GM12801 (cell line): ENCODE data around the gene CFAP100.

Experiments
- TF ChIP-seq, protein P1 (sequence below): IDR thresholded peaks from one replicate; pipeline ENCODE4 v1.5.1; 2011; ENCODE audit warnings: control low read depth; ENCODE audit not compliant: insufficient read length; ENCODE audit errors: extremely low read depth

Gene CFAP100

DNA sequence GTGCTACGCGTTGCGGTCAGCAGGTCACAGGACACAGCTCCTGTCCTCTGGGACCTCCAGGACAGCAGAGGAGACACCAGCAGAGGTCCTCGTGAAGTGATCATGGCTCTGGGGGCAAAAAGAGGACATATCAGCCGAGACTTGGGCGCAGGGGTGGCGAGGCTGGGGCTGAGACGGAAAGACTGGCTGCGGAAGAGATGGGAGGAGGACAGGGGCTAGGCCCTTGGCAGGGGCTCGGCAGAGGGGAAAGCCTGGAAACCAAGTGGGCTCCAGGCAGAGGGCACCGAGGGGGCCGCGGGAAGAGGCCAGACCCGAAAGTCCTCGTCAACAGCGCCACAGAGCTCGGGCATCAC, 4.9 kb upstream of the CFAP100 start:
- TF ChIP-seq, protein P1, sequence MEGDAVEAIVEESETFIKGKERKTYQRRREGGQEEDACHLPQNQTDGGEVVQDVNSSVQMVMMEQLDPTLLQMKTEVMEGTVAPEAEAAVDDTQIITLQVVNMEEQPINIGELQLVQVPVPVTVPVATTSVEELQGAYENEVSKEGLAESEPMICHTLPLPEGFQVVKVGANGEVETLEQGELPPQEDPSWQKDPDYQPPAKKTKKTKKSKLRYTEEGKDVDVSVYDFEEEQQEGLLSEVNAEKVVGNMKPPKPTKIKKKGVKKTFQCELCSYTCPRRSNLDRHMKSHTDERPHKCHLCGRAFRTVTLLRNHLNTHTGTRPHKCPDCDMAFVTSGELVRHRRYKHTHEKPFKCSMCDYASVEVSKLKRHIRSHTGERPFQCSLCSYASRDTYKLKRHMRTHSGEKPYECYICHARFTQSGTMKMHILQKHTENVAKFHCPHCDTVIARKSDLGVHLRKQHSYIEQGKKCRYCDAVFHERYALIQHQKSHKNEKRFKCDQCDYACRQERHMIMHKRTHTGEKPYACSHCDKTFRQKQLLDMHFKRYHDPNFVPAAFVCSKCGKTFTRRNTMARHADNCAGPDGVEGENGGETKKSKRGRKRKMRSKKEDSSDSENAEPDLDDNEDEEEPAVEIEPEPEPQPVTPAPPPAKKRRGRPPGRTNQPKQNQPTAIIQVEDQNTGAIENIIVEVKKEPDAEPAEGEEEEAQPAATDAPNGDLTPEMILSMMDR: no peak

DNA sequence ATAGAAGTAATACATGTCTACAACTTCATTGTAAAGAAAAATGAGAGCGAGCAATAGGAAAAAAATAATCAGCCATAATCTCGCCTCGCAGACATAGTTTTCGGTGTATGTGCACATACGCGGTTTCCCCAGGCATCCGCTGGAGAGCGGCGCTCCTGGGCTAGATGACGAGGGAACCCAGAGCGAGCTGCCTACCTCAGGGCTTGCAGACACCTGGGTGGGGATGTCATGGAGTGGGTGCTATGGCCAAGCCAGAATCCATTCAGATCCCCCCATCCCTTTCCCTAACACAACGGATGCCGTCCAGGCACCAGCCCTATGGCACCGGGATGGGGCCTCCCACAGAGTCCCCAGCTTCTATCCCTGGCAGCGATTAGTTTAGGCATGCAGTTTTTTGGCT, 4.5 kb upstream of the CFAP100 start:
- TF ChIP-seq, protein P1: no peak

GRCh38 chr3:126390751-126391150, 4.0 kb upstream of the CFAP100 start:
- TF ChIP-seq, protein P1: no peak

DNA sequence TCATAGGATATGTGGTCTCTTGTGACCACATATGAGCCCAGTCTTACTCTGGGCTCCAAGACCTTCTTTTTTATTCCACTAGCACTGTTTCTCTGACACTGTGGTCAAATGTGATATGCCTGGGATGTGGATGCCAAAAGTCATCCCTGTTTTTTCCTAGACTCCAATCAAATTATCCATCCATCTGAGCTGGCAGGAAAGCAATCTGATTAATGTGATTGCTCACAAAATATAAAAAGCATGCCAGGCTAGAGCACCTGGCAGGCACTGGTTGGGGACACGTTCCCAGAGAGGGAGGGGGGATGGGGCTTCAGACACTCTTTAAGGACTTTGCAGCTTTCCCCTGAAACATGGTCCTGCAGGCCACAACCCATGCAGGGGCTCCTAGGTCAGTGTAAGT, 3.1 kb upstream of the CFAP100 start:
- TF ChIP-seq, protein P1: no peak

- TF ChIP-seq, protein P1: no peak
Measured at GRCh38 chr3:126392246-126392645, 2.5 kb upstream of the CFAP100 start.

DNA sequence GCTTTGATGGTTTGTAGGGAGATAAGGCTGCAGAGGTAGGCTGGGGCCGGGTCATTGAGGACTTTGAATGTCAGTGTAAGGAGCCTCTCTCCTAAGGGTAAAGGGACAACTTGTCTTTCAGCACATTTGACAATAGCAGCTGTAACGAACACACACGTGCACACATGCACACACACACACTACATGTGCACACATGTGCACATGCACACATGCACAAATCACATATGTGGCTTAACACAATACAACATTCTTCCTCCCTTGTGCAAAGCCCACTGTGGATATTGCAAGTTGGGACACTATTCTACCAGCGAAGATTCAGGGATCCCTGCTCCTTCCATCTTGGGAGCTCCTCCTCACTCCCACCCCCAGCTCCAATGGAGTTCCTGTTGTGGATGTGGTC, 1.1 kb upstream of the CFAP100 start:
- TF ChIP-seq, protein P1: no peak

DNA sequence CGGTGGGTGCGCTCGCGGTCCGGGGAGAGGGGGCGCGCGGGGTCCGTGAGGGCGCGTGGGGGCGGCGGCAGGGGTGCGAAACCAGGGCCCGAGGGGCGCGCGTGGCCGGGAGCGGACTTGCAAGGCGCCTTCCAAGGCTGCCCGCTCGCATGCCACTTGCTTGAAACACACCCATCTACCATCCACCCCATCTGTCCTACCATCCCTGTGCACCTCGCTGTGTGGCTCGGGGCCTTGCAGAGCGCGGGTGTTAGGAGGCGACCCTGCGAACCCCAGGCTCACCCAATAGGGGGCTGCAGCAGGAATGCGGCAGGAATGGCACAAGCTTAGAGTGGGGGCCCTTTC, 240 bp downstream of the CFAP100 start:
- TF ChIP-seq, protein P1: no peak
